Ectodermal cell (in vitro differentiated cells): ENCODE measurements around the gene CKB.

Experiments
- H3K27ac ChIP-seq: 2 replicates; pipeline ENCODE4 v1.7.0; 2013; ENCODE audit warnings: mild to moderate bottlenecking, low read depth, low read length; ENCODE audit not compliant: insufficient read depth, poor library complexity, severe bottlenecking
- H3K27me3 ChIP-seq: 2 replicates; pipeline ENCODE4 v1.7.0; 2013; ENCODE audit warnings: mild to moderate bottlenecking, low read length; ENCODE audit not compliant: insufficient read depth, control insufficient read depth, poor library complexity, severe bottlenecking
- H3K36me3 ChIP-seq: one replicate; pipeline ENCODE4 v1.7.0; 2013; ENCODE audit warnings: low read length; ENCODE audit not compliant: control insufficient read depth, insufficient read depth
- H3K4me1 ChIP-seq: one replicate; pipeline ENCODE4 v1.7.0; 2013; ENCODE audit warnings: low read length; ENCODE audit not compliant: control insufficient read depth, insufficient read depth
- H3K4me3 ChIP-seq: 2 replicates; pipeline ENCODE4 v1.7.0; 2013; ENCODE audit warnings: low read depth, low read length, control low read depth; ENCODE audit not compliant: insufficient read depth
- H3K9me3 ChIP-seq: 2 replicates; pipeline ENCODE4 v1.7.0; 2013; ENCODE audit warnings: mild to moderate bottlenecking, low read length, moderate library complexity; ENCODE audit not compliant: control insufficient read depth
- WGBS, 2 experiments: methylation state at CpG; one replicate each; pipeline ENCODE4 v1.1.7; 2013; ENCODE audit warnings: missing lambda C conversion rate in 2 of 2; 5-methylcytosine and 5-hydroxymethylcytosine counted together

Gene CKB

GRCh38 chr14:103559766-103560165 is 37.1 kb upstream of the CKB start:
- H3K4me1 ChIP-seq = peaks cover 8% of the 10 kb centered on the region
- H3K9me3 ChIP-seq = no peaks in the 10 kb centered on the region
- no peak overlapping the region for H3K27ac ChIP-seq
- H3K27me3 ChIP-seq = no peaks in the 10 kb centered on the region
- no peak overlapping the region for H3K4me3 ChIP-seq
- H3K36me3 ChIP-seq = peaks cover 9% of the 10 kb centered on the region
- WGBS, 2 experiments = 95 to 96% methylated on average over 9 of the region's 9 CpGs

GRCh38 chr14:103558071-103558882 is 35.6 kb upstream of the CKB start:
- no peaks in the 10 kb centered on the region for H3K9me3 ChIP-seq
- 95 to 96% methylated on average over 16 of the region's 16 CpGs for WGBS, 2 experiments
- no peak overlapping the region for H3K27ac ChIP-seq
- H3K36me3 ChIP-seq = peaks cover 9% of the 10 kb centered on the region
- H3K4me1 ChIP-seq = no peaks in the 10 kb centered on the region
- no peak overlapping the region for H3K4me3 ChIP-seq
- no peaks in the 10 kb centered on the region for H3K27me3 ChIP-seq

- Histone ChIP-seq H3K27me3 (no peaks in the 10 kb centered on the region), H3K9me3 (no peaks in the 10 kb centered on the region), H3K27ac (no peak overlapping the region), H3K4me3 (no peak overlapping the region), H3K36me3 (peaks cover 9% of the 10 kb centered on the region), H3K4me1 (no peaks in the 10 kb centered on the region)
- WGBS, 2 experiments = 91 to 93% methylated on average over 15 of the region's 15 CpGs
Observed at GRCh38 chr14:103556946-103557758, 34.5 kb upstream of the CKB start.

- H3K4me3 ChIP-seq = no peak overlapping the region
- peaks cover 4% of the 10 kb centered on the region for H3K4me1 ChIP-seq
- peaks cover 9% of the 10 kb centered on the region for H3K36me3 ChIP-seq
- 91 to 92% methylated on average over 15 of the region's 15 CpGs for WGBS, 2 experiments
- H3K27me3 ChIP-seq = no peaks in the 10 kb centered on the region
- H3K9me3 ChIP-seq = no peaks in the 10 kb centered on the region
- no peak overlapping the region for H3K27ac ChIP-seq
Observed at GRCh38 chr14:103555559-103556337, 33.1 kb upstream of the CKB start.

GRCh38 chr14:103552846-103553210 is 30.2 kb upstream of the CKB start:
- H3K9me3 ChIP-seq = no peaks in the 10 kb centered on the region
- no peak overlapping the region for H3K4me3 ChIP-seq
- H3K4me1 ChIP-seq = peaks cover 10% of the 10 kb centered on the region
- H3K36me3 ChIP-seq = no peaks in the 10 kb centered on the region
- H3K27me3 ChIP-seq = no peaks in the 10 kb centered on the region
- no peak overlapping the region for H3K27ac ChIP-seq
- WGBS, 2 experiments = 90 to 97% methylated on average over 11 of the region's 11 CpGs

- Histone ChIP-seq H3K4me3 (no peak overlapping the region), H3K9me3 (no peaks in the 10 kb centered on the region), H3K4me1 (peaks cover 10% of the 10 kb centered on the region), H3K36me3 (no peaks in the 10 kb centered on the region), H3K27ac (no peak overlapping the region), H3K27me3 (no peaks in the 10 kb centered on the region)
- 94 to 95% methylated on average over 18 of the region's 18 CpGs for WGBS, 2 experiments
Observed at GRCh38 chr14:103552011-103552845, 29.6 kb upstream of the CKB start.

GRCh38 chr14:103551338-103551762 is 28.7 kb upstream of the CKB start:
- Histone ChIP-seq H3K27me3 (no peaks in the 10 kb centered on the region), H3K4me3 (no peak overlapping the region), H3K4me1 (peaks cover 10% of the 10 kb centered on the region), H3K27ac (no peak overlapping the region), H3K36me3 (no peaks in the 10 kb centered on the region), H3K9me3 (no peaks in the 10 kb centered on the region)
- WGBS, 2 experiments = 91 to 92% methylated on average over 17 of the region's 17 CpGs

GRCh38 chr14:103550451-103551337 is 28.1 kb upstream of the CKB start:
- Histone ChIP-seq H3K27me3 (no peaks in the 10 kb centered on the region), H3K9me3 (no peaks in the 10 kb centered on the region), H3K4me3 (no peak overlapping the region), H3K27ac (no peak overlapping the region), H3K4me1 (peaks cover 16% of the 10 kb centered on the region), H3K36me3 (no peaks in the 10 kb centered on the region)
- WGBS, 2 experiments = 90% methylated on average over 22 of the region's 22 CpGs
